HEK293T (cell line): ENCODE data around the gene TLE2.

Source experiments
- CTCF ChIA-PET: fragments of 350-600 bp; formaldehyde crosslinking; extraction: SDS; loops from one replicate; lab custom pipeline; 2021; ENCODE audit warnings: antibody characterized with exemption, inconsistent platforms; lab: Yijun Ruan, JAX
- POLR2A ChIA-PET: fragments of 350-600 bp; formaldehyde crosslinking; extraction: SDS; loops from one replicate; lab custom pipeline; 2020; ENCODE audit warnings: antibody characterized with exemption, inconsistent platforms; lab: Yijun Ruan, JAX
- DNase-seq: peaks from one replicate; pipeline ENCODE4 v3.0.0; 2012; ENCODE audit warnings: mixed read lengths; ENCODE audit errors: extremely low spot score
- ARNT ChIP-seq: fragments of 450-650 bp; IDR thresholded peaks from 2 replicates; pipeline ENCODE4 v1.6.1; 2017; ENCODE audit warnings: mild to moderate bottlenecking
- BHLHE40 ChIP-seq: fragments of 450-650 bp; IDR thresholded peaks from 2 replicates; pipeline ENCODE4 v1.6.1; 2016; ENCODE audit warnings: mild to moderate bottlenecking, moderate library complexity, borderline replicate concordance
- CTBP1 ChIP-seq: fragments of 450-650 bp; IDR thresholded peaks from 2 replicates; pipeline ENCODE4 v1.6.1; 2016; ENCODE audit warnings: borderline replicate concordance
- ELF4 ChIP-seq: fragments of 450-650 bp; IDR thresholded peaks from 2 replicates; pipeline ENCODE4 v1.6.1; 2017; ENCODE audit warnings: antibody characterized with exemption
- FOXK2 ChIP-seq: fragments of 450-650 bp; IDR thresholded peaks from 2 replicates; pipeline ENCODE4 v1.6.1; 2016; ENCODE audit warnings: mild to moderate bottlenecking
- FOXM1 ChIP-seq: fragments of 450-650 bp; IDR thresholded peaks from 2 replicates; pipeline ENCODE4 v1.6.1; 2017; ENCODE audit warnings: mild to moderate bottlenecking, borderline replicate concordance
- HDGF ChIP-seq: fragments of 450-650 bp; IDR thresholded peaks from 2 replicates; pipeline ENCODE4 v1.6.1; 2017; ENCODE audit warnings: antibody characterized with exemption, borderline replicate concordance
- L3MBTL2 ChIP-seq: fragments of 450-650 bp; conservative IDR thresholded peaks from 2 replicates; pipeline ENCODE4 v1.6.1; 2016; ENCODE audit warnings: mild to moderate bottlenecking
- LEF1 ChIP-seq: fragments of 450-650 bp; IDR thresholded peaks from 2 replicates; pipeline ENCODE4 v1.6.1; 2017; ENCODE audit warnings: mild to moderate bottlenecking, borderline replicate concordance
- NFRKB ChIP-seq: fragments of 450-650 bp; IDR thresholded peaks from 2 replicates; pipeline ENCODE4 v1.6.1; 2016; ENCODE audit warnings: mild to moderate bottlenecking, moderate library complexity
- SP1 ChIP-seq: fragments of 450-650 bp; IDR thresholded peaks from 2 replicates; pipeline ENCODE4 v1.6.1; 2017
- SUZ12 ChIP-seq: fragments of 450-650 bp; IDR thresholded peaks from 2 replicates; pipeline ENCODE4 v1.6.1; 2016; ENCODE audit warnings: mild to moderate bottlenecking
- TARDBP ChIP-seq: fragments of 450-650 bp; IDR thresholded peaks from 2 replicates; pipeline ENCODE4 v1.6.1; 2016
- ZNF384 ChIP-seq: fragments of 450-650 bp; IDR thresholded peaks from 2 replicates; pipeline ENCODE4 v1.6.1; 2016
- TF ChIP-seq, protein P1 (sequence below): fragments of 450-650 bp; IDR thresholded peaks from 2 replicates; pipeline ENCODE4 v1.6.1; 2016

The TLE2 gene

DNA sequence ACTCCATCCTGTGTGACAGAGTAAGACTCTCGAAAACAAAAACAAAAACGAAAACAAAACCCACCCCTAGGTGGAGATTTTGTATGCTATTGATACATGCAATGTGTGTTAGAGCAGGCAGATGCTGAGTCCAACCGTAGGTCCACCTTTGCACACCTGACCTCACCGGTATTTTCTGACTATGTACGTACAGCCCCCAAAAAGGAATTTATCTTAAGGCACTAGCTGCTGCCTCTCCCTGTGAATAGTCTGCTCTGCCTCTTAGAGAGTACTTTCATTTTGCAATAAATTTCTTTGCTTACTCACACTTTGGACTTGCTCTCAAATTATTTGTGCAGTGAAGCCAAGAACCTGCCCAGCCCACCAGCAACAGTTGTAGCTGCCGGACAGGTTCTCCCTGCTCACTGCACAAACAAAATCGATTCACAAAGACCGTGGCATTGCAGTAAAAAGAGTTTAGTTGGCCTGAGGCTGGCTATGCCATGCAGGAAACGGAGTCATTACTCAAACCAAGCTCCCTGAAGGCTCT is 76.1 kb downstream of the TLE2 start:
- no peak for TF ChIP-seq ARNT
- TF ChIP-seq ELF4 = no peak
- no peak for TF ChIP-seq FOXM1
- TF ChIP-seq BHLHE40 = no peak
- no peak for TF ChIP-seq L3MBTL2
- no peak for TF ChIP-seq LEF1
- TF ChIP-seq CTBP1 = no peak
- TF ChIP-seq SP1 = no peak
- no peak for TF ChIP-seq ZNF384
- no peak for TF ChIP-seq NFRKB
- TF ChIP-seq FOXK2 = no peak
- no peak for TF ChIP-seq SUZ12
- TF ChIP-seq HDGF = no peak
- no peak for TF ChIP-seq TARDBP
- ChIA-PET CTCF (no interaction called here), POLR2A (no interaction called here)
- no peak for DNase-seq

DNA sequence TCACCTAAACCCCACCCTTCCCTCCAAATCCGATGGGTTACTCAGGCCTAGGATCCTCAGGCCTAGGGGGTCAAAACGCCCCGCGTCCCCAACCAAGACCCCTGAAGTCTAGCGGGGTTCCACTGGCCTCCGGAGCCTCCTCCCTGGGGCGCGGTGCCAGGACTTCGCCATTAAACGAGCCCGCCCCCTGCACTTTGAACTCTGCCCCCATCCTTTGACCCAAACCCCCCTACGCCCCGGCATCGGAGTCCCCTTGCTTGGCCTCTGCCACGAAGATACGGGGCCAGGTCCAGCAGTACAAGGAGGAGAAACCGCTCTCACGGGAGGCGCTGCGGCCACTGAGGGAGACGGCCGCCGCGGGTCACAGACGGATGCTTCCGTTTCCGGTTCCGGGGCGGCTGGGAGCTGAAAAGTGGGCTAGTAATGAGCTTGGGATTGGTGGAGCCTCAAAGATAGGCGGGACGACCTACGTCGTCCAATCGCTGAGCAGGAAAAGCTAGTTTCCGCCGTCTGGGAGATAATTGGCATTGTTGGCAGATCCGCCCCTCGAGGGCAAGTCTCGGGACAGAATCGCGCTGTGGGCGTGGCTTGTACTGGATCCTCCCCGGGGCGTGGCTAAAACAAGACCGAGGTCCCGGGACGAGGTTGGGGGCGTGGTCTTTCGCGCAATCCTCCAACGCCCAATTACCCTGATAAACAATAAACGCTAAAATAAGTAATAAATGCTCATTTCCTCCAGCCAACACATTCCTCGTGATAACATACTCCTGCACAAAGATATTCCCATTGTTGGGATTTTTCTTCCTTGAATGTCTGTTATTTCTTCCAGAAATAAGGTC is 78.6 kb downstream of the TLE2 start:
- POLR2A ChIA-PET = interaction anchor here (0.6 to 2.0 kb wide), 41 partner anchors 8 to 606 kb away, joined by 3 to 18 read pairs (median 3); partner anchors contain the start of genes THOP1, ZNF555 and ZNF57
- CTCF ChIA-PET = interaction anchor here (0.6 to 2.3 kb wide), 23 partner anchors 10 to 302 kb away, joined by 3 to 10 read pairs (median 4); partner anchors contain the start of gene ZNF554
- DNase-seq = peak; percentile 98
- TF ChIP-seq SP1 (no peak; the same call in 1 of the 2 replicates), ELF4 (peak; percentile 59), L3MBTL2 (no peak), HDGF (no peak)
- TF ChIP-seq, protein P1, sequence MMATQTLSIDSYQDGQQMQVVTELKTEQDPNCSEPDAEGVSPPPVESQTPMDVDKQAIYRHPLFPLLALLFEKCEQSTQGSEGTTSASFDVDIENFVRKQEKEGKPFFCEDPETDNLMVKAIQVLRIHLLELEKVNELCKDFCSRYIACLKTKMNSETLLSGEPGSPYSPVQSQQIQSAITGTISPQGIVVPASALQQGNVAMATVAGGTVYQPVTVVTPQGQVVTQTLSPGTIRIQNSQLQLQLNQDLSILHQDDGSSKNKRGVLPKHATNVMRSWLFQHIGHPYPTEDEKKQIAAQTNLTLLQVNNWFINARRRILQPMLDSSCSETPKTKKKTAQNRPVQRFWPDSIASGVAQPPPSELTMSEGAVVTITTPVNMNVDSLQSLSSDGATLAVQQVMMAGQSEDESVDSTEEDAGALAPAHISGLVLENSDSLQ = peak; percentile 96

DNA sequence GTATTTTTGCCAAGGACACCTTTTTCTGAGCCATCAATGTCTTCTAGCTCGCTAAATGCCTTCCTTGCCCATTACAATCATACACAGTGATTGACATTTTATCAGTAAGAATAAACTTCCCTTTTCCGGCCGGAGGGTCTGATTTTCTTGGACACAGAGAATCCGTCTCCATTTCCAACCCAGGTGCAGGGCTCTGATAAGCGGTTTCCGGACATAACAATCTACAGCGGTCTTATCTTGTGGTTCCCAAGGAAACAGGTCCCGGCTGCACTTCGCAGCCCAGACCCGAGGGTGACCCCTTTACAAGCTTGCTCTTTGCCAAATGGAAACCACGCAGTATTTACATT is 79.2 kb downstream of the TLE2 start:
- CTCF ChIA-PET = interaction anchor here (0.6 to 2.3 kb wide), 14 partner anchors 10 to 235 kb away, joined by 3 to 10 read pairs (median 4); no protein-coding TSS in a partner anchor
- DNase-seq = peak; percentile 18
- TF ChIP-seq TARDBP (no peak), FOXK2 (no peak), HDGF (no peak), ARNT (no peak), NFRKB (no peak), SUZ12 (no peak), BHLHE40 (no peak), ELF4 (no peak), LEF1 (no peak), FOXM1 (no peak), SP1 (no peak)
- TF ChIP-seq, protein P1 = no peak; the same call in 1 of the 2 replicates
- POLR2A ChIA-PET = interaction anchor here (0.9 to 2.0 kb wide), 13 partner anchors 15 to 606 kb away, joined by 3 to 18 read pairs (median 3); no protein-coding TSS in a partner anchor
